HepG2 (cell line): ENCODE results near the gene RGS6. TPM values are rescaled to one million over a fixed set of nuclear protein-coding genes. Genes with fewer than 3 reads are reported as not detected.
A peak's percentile ranks its signal among the peaks of the same experiment; 100 is the strongest.

ENCODE experiments used
- ATAC-seq: fragments of 200-7000 bp; cut with Tn5 transposase; 3 replicates; pipeline ENCODE4 v1.9.1; 2020; ENCODE audit warnings: mild to moderate bottlenecking, moderate library complexity
- BruUV-seq: library from RNA; stranded (reverse); fragments of 400-500 nt; replicated peaks from 2 replicates; lab custom pipeline; 2021; lab: Mats Ljungman, UMichigan
- CTCF ChIA-PET: fragments of 300-600 bp; formaldehyde crosslinking; extraction: SDS; loops from one replicate; lab custom pipeline; 2021; ENCODE audit warnings: low total read pairs, inconsistent platforms, low intra/inter-chr PET ratio; lab: Yijun Ruan, JAX
- POLR2A ChIA-PET: fragments of 350-600 bp; sonication (Branson Sonifier 250); formaldehyde crosslinking; loops from one replicate; lab custom pipeline; 2020; ENCODE audit warnings: antibody characterized with exemption, inconsistent platforms; lab: Yijun Ruan, JAX
- DNase-seq: peaks from one replicate; pipeline ENCODE4 v3.0.0-alpha.2; 2015; ENCODE audit warnings: low spot score
- FAIRE-seq: peaks from 3 replicates; lab custom pipeline; 2011; peaks lifted over from hg19 to GRCh38; lab: Jason Lieb, UNC
- H2AFZ ChIP-seq: one replicate; pipeline ENCODE4 v1.6.1; 2011; ENCODE audit warnings: low read length, inconsistent platforms
- H3K27ac ChIP-seq: fragments of 300-600 bp; 3 replicates; pipeline ENCODE4 v1.8.0; 2011; ENCODE audit warnings: mixed run types, mild to moderate bottlenecking, mixed read lengths, low read length, inconsistent platforms; ENCODE audit not compliant: insufficient read depth; ENCODE audit errors: extremely low read length
- H3K27me3 ChIP-seq, 2 experiments: fragments of 200-600 bp in 1 of 2; 2 replicates in 1 of 2; 3 replicates in 1 of 2; pipeline versions ENCODE4 v1.6.0 to v1.8.0; 2011; ENCODE audit warnings: low read length in 2 of 2, mild to moderate bottlenecking in 2 of 2, moderate library complexity in 2 of 2, inconsistent platforms in 1 of 2; ENCODE audit not compliant: insufficient read depth in 2 of 2, control insufficient read depth in 1 of 2
- H3K36me3 ChIP-seq, 2 experiments: fragments of 200-600 bp in 1 of 2; replicated peaks in 1 of 2; 2 replicates in 1 of 2; 3 replicates in 1 of 2; pipeline versions ENCODE4 v1.5.1 to v1.8.0; 2011; ENCODE audit warnings: low read length in 2 of 2, inconsistent platforms in 1 of 2; ENCODE audit not compliant: insufficient read depth in 2 of 2, control insufficient read depth in 1 of 2
- H3K4me1 ChIP-seq: 2 replicates; pipeline ENCODE4 v1.5.1; 2012; ENCODE audit warnings: low read length, inconsistent platforms; ENCODE audit not compliant: insufficient read depth
- H3K4me2 ChIP-seq: 2 replicates; pipeline ENCODE4 v1.6.0; 2011; ENCODE audit warnings: low read depth, low read length, inconsistent platforms
- H3K4me3 ChIP-seq, 3 experiments: fragments of 200-600 bp in 1 of 3; sonication (generic), shearing (Covaris generic) in 1 of 3; replicated peaks in 1 of 3; 2 replicates each; pipeline ENCODE4 v1.5.1; 2011 to 2016; ENCODE audit warnings: low read length in 3 of 3, inconsistent platforms in 2 of 3, low read depth in 2 of 3, mild to moderate bottlenecking in 2 of 3, control low read depth in 1 of 3, mixed read lengths in 1 of 3; ENCODE audit not compliant: insufficient read depth in 1 of 3
- H3K79me2 ChIP-seq: one replicate; pipeline ENCODE4 v1.6.1; 2011; ENCODE audit warnings: low read length, inconsistent platforms; ENCODE audit not compliant: insufficient read depth
- H3K9ac ChIP-seq: 2 replicates; pipeline ENCODE4 v1.6.0; 2011; ENCODE audit warnings: mild to moderate bottlenecking, low read depth, low read length, inconsistent platforms; ENCODE audit not compliant: insufficient read depth
- H3K9me3 ChIP-seq: 2 replicates; pipeline ENCODE4 v1.5.1; 2012; ENCODE audit warnings: mild to moderate bottlenecking, low read length
- H4K20me1 ChIP-seq: 2 replicates; pipeline ENCODE4 v1.6.0; 2011; ENCODE audit warnings: inconsistent platforms, mild to moderate bottlenecking, low read length, moderate library complexity; ENCODE audit not compliant: insufficient read depth
- AGO1 ChIP-seq: fragments of 200-400 bp; formaldehyde crosslinking; IDR thresholded peaks from 2 replicates; pipeline ENCODE4 v1.6.1; 2017; ENCODE audit warnings: mild to moderate bottlenecking, low read depth, low read length, moderate library complexity; ENCODE audit not compliant: poor library complexity, severe bottlenecking
- CAMTA2 ChIP-seq: sonication (generic); formaldehyde crosslinking; IDR thresholded peaks from 2 replicates; pipeline ENCODE4 v1.4.0; 2020; ENCODE audit warnings: mild to moderate bottlenecking, missing genetic modification reagents, borderline replicate concordance
- EHMT2 ChIP-seq: fragments of 200-600 bp; sonication (generic); IDR thresholded peaks from 2 replicates; pipeline ENCODE4 v1.7.0; 2017; ENCODE audit warnings: antibody characterized with exemption, low read depth, low read length, borderline replicate concordance
- FOXA1 ChIP-seq, 2 experiments: fragments of 450-650 bp in 1 of 2; sonication (generic) in 1 of 2; formaldehyde crosslinking in 1 of 2; IDR thresholded peaks; 2 replicates each; pipeline versions ENCODE4 v1.4.0 to v1.6.1; 2016 to 2020; ENCODE audit warnings: missing genetic modification reagents in 1 of 2
- NONO ChIP-seq, 2 experiments: fragments of 450-650 bp in 1 of 2; sonication (generic) in 1 of 2; formaldehyde crosslinking in 1 of 2; IDR thresholded peaks in 1 of 2; conservative IDR thresholded peaks in 1 of 2; 2 replicates each; pipeline versions ENCODE4 v1.6.1 to v1.8.0; 2017 to 2022; ENCODE audit warnings: mild to moderate bottlenecking in 1 of 2, missing genetic modification reagents in 1 of 2, moderate library complexity in 1 of 2
- NR2F6 ChIP-seq, 2 experiments: IDR thresholded peaks; 2 replicates each; pipeline ENCODE4 v1.6.1; 2016; ENCODE audit warnings: antibody characterized with exemption in 1 of 2, mild to moderate bottlenecking in 1 of 2
- PAF1 ChIP-seq: IDR thresholded peaks from 2 replicates; pipeline ENCODE4 v1.6.1; 2016; ENCODE audit warnings: missing genetic modification reagents, missing compliant biosample characterization
- REXO4 ChIP-seq: sonication (generic); formaldehyde crosslinking; IDR thresholded peaks from 2 replicates; pipeline ENCODE4 v1.8.0; 2022; ENCODE audit warnings: missing genetic modification reagents, mild to moderate bottlenecking, borderline replicate concordance
- ZBTB20 ChIP-seq: sonication (generic); formaldehyde crosslinking; IDR thresholded peaks from 2 replicates; pipeline ENCODE4 v1.8.1; 2023; ENCODE audit warnings: missing genetic modification reagents, low read depth, mild to moderate bottlenecking, borderline replicate concordance
- ZBTB42 ChIP-seq: sonication (generic); formaldehyde crosslinking; IDR thresholded peaks from 2 replicates; pipeline ENCODE4 v1.5.0; 2020; ENCODE audit warnings: mild to moderate bottlenecking, missing genetic modification reagents
- ZFP1 ChIP-seq: IDR thresholded peaks from 2 replicates; pipeline ENCODE4 v1.6.1; 2016
- ZNF160 ChIP-seq: sonication (generic); formaldehyde crosslinking; IDR thresholded peaks from 2 replicates; pipeline ENCODE4 v1.8.0; 2022; ENCODE audit warnings: mild to moderate bottlenecking, inconsistent platforms, missing genetic modification reagents
- ZNF749 ChIP-seq: sonication (generic); formaldehyde crosslinking; IDR thresholded peaks from 2 replicates; pipeline ENCODE4 v1.8.0; 2022; ENCODE audit warnings: mild to moderate bottlenecking, missing genetic modification reagents, moderate library complexity, borderline replicate concordance
- ZNF792 ChIP-seq: IDR thresholded peaks from 2 replicates; pipeline ENCODE4 v1.6.1; 2016
- ZSCAN31 ChIP-seq: sonication (generic); formaldehyde crosslinking; IDR thresholded peaks from 2 replicates; pipeline ENCODE4 v1.5.0; 2020; ENCODE audit warnings: low read depth, mild to moderate bottlenecking, missing genetic modification reagents
- WGBS: methylation state at CpG from one replicate; pipeline ENCODE4 v1.1.6; 2017; ENCODE audit warnings: low lambda C conversion rate; 5-methylcytosine and 5-hydroxymethylcytosine counted together
- in situ Hi-C: cut with HindIII; loops from 2 replicates; pipeline ENCODE4 v1.10.0; 2017; ENCODE audit warnings: low pct_unique_long_range_greater_than_20kb; ENCODE audit not compliant: extremely low pct_ligation_motif_present
- intact Hi-C: fragments of 100-400 bp; cut with micrococcal nuclease; formaldehyde crosslinking; loops from one replicate; pipeline ENCODE4 v1.10.0; 2022; ENCODE audit not compliant: unreplicated experiment
- polyA plus RNA-seq, 8 experiments: library from polyadenylated mRNA; depleted of rRNA in 3 of 8; stranded (reverse) in 7 of 8; unstranded in 1 of 8; fragments of >200 nt; fragmentation: Illumina TruSeq in 4 of 8; extraction: Trizol in 4 of 8; gene quantifications; 2 replicates each; pipeline versions ENCODE4 v1.2.1 to v1.2.3, GENCODE V29; 2011 to 2016; ENCODE audit warnings: low read depth in 4 of 8, missing spikeins in 1 of 8, mixed read lengths in 1 of 8; ENCODE audit not compliant: insufficient read depth in 1 of 8
- total RNA-seq, 5 experiments: library from RNA; depleted of rRNA; stranded (reverse); fragments of >200 nt; fragmentation: Illumina TruSeq; extraction: Trizol; gene quantifications; 2 replicates each; pipeline ENCODE4 v1.2.3, GENCODE V29; 2016; ENCODE audit warnings: low read depth in 1 of 5
- TF ChIP-seq, protein P1 (sequence below): sonication (generic); formaldehyde crosslinking; IDR thresholded peaks from 2 replicates; pipeline ENCODE4 v1.5.0; 2020; ENCODE audit warnings: missing genetic modification reagents
- TF ChIP-seq, protein P2 (sequence below): sonication (generic); formaldehyde crosslinking; IDR thresholded peaks from 2 replicates; pipeline ENCODE4 v1.8.1; 2022; ENCODE audit warnings: mild to moderate bottlenecking, missing genetic modification reagents
- TF ChIP-seq, protein P3 (sequence below): sonication (generic); formaldehyde crosslinking; IDR thresholded peaks from 2 replicates; pipeline ENCODE4 v1.8.1; 2023; ENCODE audit warnings: mild to moderate bottlenecking, missing genetic modification reagents, borderline replicate concordance
- TF ChIP-seq, protein P4 (sequence below): sonication (generic); formaldehyde crosslinking; conservative IDR thresholded peaks from 2 replicates; pipeline ENCODE4 v1.8.0; 2022; ENCODE audit warnings: missing genetic modification reagents

The RGS6 gene
- total and polyA plus RNA-seq, 2 of the 13 experiments (the other 11 are each of a cell fraction or from before 2014, with no cell fraction given): not detected

DNA sequence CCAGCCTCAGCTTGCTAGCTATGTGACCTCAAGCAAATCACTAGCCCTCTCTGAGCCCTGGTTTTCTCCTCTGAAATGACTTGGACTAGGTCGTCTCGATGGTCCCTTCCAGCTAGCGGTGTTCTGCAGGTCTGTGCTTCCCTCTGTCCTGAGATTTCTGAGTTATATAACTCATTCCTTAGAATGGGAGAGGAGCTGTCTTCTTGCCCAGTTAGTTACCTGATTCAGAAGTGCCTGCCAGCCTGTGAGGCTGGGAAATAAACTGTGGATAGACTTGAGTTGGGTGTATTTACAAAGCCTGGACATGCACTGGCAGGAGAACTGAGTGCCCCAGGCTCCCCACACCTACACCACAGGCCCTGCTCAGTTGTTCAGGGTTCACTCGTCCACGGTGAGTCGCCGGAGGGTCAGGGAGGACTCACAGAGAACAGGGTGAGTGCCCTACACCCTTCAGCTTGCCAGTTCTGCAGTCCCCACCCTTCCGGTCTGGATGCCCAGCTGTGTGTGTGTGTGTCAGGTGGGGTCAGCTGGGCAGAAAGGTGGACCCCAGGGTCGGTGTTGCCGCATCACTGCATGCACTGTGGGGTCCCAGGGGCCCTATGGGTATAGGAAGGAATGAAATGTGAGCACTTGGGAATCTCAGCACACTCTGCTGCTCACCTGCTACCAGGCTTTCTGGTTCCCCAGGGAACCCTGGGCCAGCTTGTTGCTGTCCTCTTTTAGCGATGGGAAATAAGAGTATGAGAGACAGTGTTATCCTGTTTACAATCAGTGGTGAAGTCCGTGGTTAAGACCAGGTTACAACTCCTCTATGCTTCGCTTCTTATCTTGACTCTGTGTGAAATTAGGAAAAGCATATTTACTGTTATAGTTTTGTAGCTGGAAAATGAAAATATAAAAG lies 613.4 kb downstream of the RGS6 start:
- H3K79me2 ChIP-seq: no peaks in the 10 kb centered on the region
- DNase-seq: no peak
- H3K36me3 ChIP-seq: no peaks in the 10 kb centered on the region
- peaks cover 10 to 62% of the 10 kb centered on the region in 2 experiments for H3K27me3 ChIP-seq
- H4K20me1 ChIP-seq: no peaks in the 10 kb centered on the region
- ATAC-seq: peak; percentile 51; the same call in 1 of the 3 replicates
- no peak overlapping the region for H3K9ac ChIP-seq
- ChIA-PET POLR2A (no interaction called here), CTCF (no interaction called here)
- intact Hi-C loops (no loop called here), in situ Hi-C loops (no loop called here)
- H3K4me1 ChIP-seq: no peaks in the 10 kb centered on the region
- no peak overlapping the region for H2AFZ ChIP-seq
- H3K4me2 ChIP-seq: no peak overlapping the region
- H3K4me3 ChIP-seq: no peak overlapping the region
- no peaks in the 10 kb centered on the region for H3K9me3 ChIP-seq
- WGBS: 1% methylated on average over 3 of the region's 13 CpGs
- BruUV-seq: no TSS peak
- no peak overlapping the region for H3K27ac ChIP-seq
- FAIRE-seq: no peak
- TF ChIP-seq, protein P1, sequence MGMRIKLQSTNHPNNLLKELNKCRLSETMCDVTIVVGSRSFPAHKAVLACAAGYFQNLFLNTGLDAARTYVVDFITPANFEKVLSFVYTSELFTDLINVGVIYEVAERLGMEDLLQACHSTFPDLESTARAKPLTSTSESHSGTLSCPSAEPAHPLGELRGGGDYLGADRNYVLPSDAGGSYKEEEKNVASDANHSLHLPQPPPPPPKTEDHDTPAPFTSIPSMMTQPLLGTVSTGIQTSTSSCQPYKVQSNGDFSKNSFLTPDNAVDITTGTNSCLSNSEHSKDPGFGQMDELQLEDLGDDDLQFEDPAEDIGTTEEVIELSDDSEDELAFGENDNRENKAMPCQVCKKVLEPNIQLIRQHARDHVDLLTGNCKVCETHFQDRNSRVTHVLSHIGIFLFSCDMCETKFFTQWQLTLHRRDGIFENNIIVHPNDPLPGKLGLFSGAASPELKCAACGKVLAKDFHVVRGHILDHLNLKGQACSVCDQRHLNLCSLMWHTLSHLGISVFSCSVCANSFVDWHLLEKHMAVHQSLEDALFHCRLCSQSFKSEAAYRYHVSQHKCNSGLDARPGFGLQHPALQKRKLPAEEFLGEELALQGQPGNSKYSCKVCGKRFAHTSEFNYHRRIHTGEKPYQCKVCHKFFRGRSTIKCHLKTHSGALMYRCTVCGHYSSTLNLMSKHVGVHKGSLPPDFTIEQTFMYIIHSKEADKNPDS (CRISPR knock-in tag): no peak
- TF ChIP-seq AGO1 (no peak), ZNF160 (CRISPR knock-in tag) (no peak), ZBTB42 (CRISPR knock-in tag) (no peak), FOXA1 (IDR thresholded peaks at IDR 0.05) (no peak), FOXA1 (CRISPR knock-in tag; IDR thresholded peaks at IDR 0.05) (no peak), ZFP1 (CRISPR knock-in tag) (no peak), ZSCAN31 (CRISPR knock-in tag) (no peak), NONO (IDR thresholded peaks at IDR 0.05) (no peak), NONO (CRISPR knock-in tag; conservative IDR thresholded peaks at IDR 0.05) (no peak), ZBTB20 (CRISPR knock-in tag) (no peak), ZNF792 (CRISPR knock-in tag) (no peak), ZNF749 (CRISPR knock-in tag) (no peak), REXO4 (no peak), EHMT2 (no peak), CAMTA2 (CRISPR knock-in tag) (no peak), PAF1 (no peak), NR2F6 (IDR thresholded peaks at IDR 0.05) (no peak), NR2F6 (CRISPR knock-in tag; IDR thresholded peaks at IDR 0.05) (no peak)
- TF ChIP-seq, protein P2, sequence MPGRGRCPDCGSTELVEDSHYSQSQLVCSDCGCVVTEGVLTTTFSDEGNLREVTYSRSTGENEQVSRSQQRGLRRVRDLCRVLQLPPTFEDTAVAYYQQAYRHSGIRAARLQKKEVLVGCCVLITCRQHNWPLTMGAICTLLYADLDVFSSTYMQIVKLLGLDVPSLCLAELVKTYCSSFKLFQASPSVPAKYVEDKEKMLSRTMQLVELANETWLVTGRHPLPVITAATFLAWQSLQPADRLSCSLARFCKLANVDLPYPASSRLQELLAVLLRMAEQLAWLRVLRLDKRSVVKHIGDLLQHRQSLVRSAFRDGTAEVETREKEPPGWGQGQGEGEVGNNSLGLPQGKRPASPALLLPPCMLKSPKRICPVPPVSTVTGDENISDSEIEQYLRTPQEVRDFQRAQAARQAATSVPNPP (CRISPR knock-in tag): no peak
- TF ChIP-seq, protein P3, sequence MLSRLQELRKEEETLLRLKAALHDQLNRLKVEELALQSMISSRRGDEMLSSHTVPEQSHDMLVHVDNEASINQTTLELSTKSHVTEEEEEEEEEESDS (CRISPR knock-in tag): no peak
- TF ChIP-seq, protein P4, sequence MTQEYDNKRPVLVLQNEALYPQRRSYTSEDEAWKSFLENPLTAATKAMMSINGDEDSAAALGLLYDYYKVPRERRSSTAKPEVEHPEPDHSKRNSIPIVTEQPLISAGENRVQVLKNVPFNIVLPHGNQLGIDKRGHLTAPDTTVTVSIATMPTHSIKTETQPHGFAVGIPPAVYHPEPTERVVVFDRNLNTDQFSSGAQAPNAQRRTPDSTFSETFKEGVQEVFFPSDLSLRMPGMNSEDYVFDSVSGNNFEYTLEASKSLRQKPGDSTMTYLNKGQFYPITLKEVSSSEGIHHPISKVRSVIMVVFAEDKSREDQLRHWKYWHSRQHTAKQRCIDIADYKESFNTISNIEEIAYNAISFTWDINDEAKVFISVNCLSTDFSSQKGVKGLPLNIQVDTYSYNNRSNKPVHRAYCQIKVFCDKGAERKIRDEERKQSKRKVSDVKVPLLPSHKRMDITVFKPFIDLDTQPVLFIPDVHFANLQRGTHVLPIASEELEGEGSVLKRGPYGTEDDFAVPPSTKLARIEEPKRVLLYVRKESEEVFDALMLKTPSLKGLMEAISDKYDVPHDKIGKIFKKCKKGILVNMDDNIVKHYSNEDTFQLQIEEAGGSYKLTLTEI: no peak
